NCI-H187 treated with DMSO at 0.1 percent for 48 hours (cell line): ENCODE data around the gene NEUROD4.
"Not testable (repeated sequence)": the region's sequence is repeated elsewhere in the genome, so short reads cannot be mapped to it uniquely, and the experiment has no call there.

ENCODE experiments used
- DNase-seq: peaks from one replicate; lab custom pipeline; 2025; lab: John Stamatoyannopoulos, UW

NEUROD4 gene

GRCh38 chr12:55019784-55020183, at the start of gene NEUROD4:
TSS of gene NEUROD4 (plus strand) at chr12:55019974. CDS start at chr12:55026440, 6,466 bp downstream.
- no peak for DNase-seq

GRCh38 chr12:54970741-54971140, 49.0 kb upstream of the NEUROD4 start:
- no peak for DNase-seq

GRCh38 chr12:54973556-54973955, 46.2 kb upstream of the NEUROD4 start:
- DNase-seq, result no peak

- DNase-seq, result no peak
These were observed 45.5 kb upstream of the NEUROD4 start for GRCh38 chr12:54974279-54974678.

- DNase-seq, result no peak
These were observed 44.5 kb upstream of the NEUROD4 start for GRCh38 chr12:54975272-54975671.

- no peak for DNase-seq
These were observed 43.9 kb upstream of the NEUROD4 start for GRCh38 chr12:54975875-54976274.

- no peak for DNase-seq
These were observed 42.6 kb upstream of the NEUROD4 start for GRCh38 chr12:54977155-54977554.

GRCh38 chr12:54977857-54978256, 41.9 kb upstream of the NEUROD4 start:
- DNase-seq, result no peak

- no peak for DNase-seq
These were observed 39.4 kb upstream of the NEUROD4 start for GRCh38 chr12:54980341-54980740.

- DNase-seq, result no peak
These were observed 38.0 kb upstream of the NEUROD4 start for GRCh38 chr12:54981796-54982195.

GRCh38 chr12:54983536-54984101, 36.2 kb upstream of the NEUROD4 start:
- no peak for DNase-seq

GRCh38 chr12:54984658-54985376, 35.0 kb upstream of the NEUROD4 start, which contains the start of gene TESPA1:
TSS of gene TESPA1 (minus strand) at chr12:54984762. CDS start at chr12:54974562, 10,200 bp downstream.
- no peak for DNase-seq

GRCh38 chr12:54986773-54987172, 33.0 kb upstream of the NEUROD4 start:
- not testable (repeated sequence) for DNase-seq

- DNase-seq, result no peak
These were observed 32.1 kb upstream of the NEUROD4 start for GRCh38 chr12:54987611-54988231.

GRCh38 chr12:54988402-54989054, 31.2 kb upstream of the NEUROD4 start:
- no peak for DNase-seq

GRCh38 chr12:54989829-54990228, 29.9 kb upstream of the NEUROD4 start:
- DNase-seq, result no peak

GRCh38 chr12:54991161-54991990, 28.4 kb upstream of the NEUROD4 start:
- DNase-seq, result no peak

GRCh38 chr12:54991991-54992375, 27.8 kb upstream of the NEUROD4 start:
- no peak for DNase-seq

GRCh38 chr12:54993181-54993835, 26.5 kb upstream of the NEUROD4 start:
- DNase-seq, result peak; percentile 72

GRCh38 chr12:54996205-54996604, 23.6 kb upstream of the NEUROD4 start:
- DNase-seq, result no peak

- no peak for DNase-seq
These were observed 21.7 kb upstream of the NEUROD4 start for GRCh38 chr12:54997929-54998522.
